NB4 (cell line): Measurements from ENCODE around the gene TIPARP.

Experiments
- CTCF ChIP-seq: IDR thresholded peaks from one replicate; pipeline ENCODE4 v1.5.1; 2012; ENCODE audit warnings: low read depth, low read length
- MAX ChIP-seq: IDR thresholded peaks from 2 replicates; pipeline ENCODE4 v1.6.1; 2011; ENCODE audit warnings: low read depth, low read length
- MYC ChIP-seq: IDR thresholded peaks from 2 replicates; pipeline ENCODE4 v1.6.1; 2011; ENCODE audit warnings: low read depth, low read length
- POLR2A ChIP-seq: IDR thresholded peaks from 2 replicates; pipeline ENCODE4 v1.6.1; 2011; ENCODE audit warnings: mild to moderate bottlenecking; ENCODE audit not compliant: insufficient read length; ENCODE audit errors: extremely low read depth

GRCh38 chr3:156749244-156749643, 74.9 kb downstream of the TIPARP start:
- no peak for TF ChIP-seq POLR2A
- TF ChIP-seq CTCF: no peak
- no peak for TF ChIP-seq MYC
- no peak for TF ChIP-seq MAX
